GM12864 (cell line): Measurements from ENCODE around the gene ABCC5.
"Not testable (repeated sequence)": the region's sequence is repeated elsewhere in the genome, so short reads cannot be mapped to it uniquely, and the experiment has no call there.

Experiments used
- DNase-seq: peaks from one replicate; pipeline ENCODE4 v3.0.0-alpha.2; 2011; ENCODE audit warnings: low read depth
- H3K4me3 ChIP-seq: 2 replicates; pipeline ENCODE4 v1.5.1; 2011; ENCODE audit warnings: mild to moderate bottlenecking, low read depth, low read length, control low read depth
- TF ChIP-seq, protein P1 (sequence below): IDR thresholded peaks from 2 replicates; pipeline ENCODE4 v1.5.1; 2011; ENCODE audit warnings: low read depth, mild to moderate bottlenecking, moderate library complexity, low read length, control low read depth, inconsistent platforms; ENCODE audit errors: missing control alignments

The ABCC5 gene

DNA sequence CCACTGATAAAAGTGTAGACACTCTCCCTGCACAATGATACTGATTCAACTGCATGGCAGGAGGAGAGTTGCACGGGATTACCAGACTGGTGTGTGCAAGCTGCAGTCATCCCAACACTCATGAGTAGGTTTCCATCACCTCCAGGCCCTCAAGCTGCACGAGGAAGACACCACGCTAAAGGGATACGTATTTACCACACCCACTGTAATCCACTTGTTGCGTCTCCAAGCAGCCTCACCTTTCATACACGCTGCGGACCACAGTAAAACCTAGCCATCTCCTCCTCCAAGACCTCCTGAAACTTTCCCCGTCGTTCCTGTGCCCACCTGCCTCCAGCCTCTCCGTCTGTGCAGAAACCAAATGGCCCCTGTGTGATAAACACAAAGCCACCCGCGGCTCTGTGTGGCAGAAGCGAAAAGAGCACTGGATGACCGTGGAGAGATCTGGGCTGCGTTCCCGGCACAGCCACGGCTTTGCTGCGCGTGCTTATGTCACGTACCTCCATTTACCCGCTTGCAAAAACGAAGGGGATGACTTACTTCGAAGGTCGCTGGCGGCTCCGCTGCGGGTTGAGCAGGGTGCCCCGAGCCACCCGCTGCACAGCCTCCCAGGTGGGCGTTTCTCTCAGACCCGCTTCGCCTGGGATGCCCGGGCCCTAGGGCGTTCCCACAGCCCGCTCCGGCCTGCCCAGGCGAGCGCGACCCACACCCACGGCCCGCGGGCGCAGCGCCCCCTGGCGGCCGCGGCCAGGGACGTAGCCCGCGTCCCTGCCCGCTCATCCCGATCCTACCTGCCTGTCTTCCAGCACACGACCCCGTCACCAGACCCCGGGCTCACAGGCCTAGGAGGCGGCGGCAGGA, 643 bp downstream of the ABCC5 start:
- no peak for DNase-seq
- TF ChIP-seq, protein P1, sequence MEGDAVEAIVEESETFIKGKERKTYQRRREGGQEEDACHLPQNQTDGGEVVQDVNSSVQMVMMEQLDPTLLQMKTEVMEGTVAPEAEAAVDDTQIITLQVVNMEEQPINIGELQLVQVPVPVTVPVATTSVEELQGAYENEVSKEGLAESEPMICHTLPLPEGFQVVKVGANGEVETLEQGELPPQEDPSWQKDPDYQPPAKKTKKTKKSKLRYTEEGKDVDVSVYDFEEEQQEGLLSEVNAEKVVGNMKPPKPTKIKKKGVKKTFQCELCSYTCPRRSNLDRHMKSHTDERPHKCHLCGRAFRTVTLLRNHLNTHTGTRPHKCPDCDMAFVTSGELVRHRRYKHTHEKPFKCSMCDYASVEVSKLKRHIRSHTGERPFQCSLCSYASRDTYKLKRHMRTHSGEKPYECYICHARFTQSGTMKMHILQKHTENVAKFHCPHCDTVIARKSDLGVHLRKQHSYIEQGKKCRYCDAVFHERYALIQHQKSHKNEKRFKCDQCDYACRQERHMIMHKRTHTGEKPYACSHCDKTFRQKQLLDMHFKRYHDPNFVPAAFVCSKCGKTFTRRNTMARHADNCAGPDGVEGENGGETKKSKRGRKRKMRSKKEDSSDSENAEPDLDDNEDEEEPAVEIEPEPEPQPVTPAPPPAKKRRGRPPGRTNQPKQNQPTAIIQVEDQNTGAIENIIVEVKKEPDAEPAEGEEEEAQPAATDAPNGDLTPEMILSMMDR: peak; percentile 88
- peak overlapping the region; percentile 91 for H3K4me3 ChIP-seq

DNA sequence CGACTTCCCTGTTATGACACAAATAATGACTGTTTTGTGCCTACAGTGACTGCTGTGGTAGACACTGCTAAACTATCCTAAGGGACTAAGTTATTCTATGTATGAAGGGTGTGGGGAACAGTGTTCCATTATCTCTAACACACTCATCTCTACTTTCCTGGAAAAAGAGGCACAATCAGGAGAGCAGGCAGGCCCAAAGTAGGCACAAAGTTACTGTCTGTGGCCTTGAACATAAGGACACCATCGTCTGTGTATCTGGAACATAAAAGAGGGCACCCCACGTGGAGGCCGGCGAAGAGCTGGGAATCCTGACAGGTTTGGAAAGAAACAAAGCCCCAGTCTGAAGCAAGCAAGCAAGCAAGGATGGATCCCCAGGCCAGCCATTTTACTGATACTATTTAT, 1.5 kb downstream of the ABCC5 start:
- no peak for DNase-seq
- TF ChIP-seq, protein P1: no peak
- H3K4me3 ChIP-seq: no peak overlapping the region

DNA sequence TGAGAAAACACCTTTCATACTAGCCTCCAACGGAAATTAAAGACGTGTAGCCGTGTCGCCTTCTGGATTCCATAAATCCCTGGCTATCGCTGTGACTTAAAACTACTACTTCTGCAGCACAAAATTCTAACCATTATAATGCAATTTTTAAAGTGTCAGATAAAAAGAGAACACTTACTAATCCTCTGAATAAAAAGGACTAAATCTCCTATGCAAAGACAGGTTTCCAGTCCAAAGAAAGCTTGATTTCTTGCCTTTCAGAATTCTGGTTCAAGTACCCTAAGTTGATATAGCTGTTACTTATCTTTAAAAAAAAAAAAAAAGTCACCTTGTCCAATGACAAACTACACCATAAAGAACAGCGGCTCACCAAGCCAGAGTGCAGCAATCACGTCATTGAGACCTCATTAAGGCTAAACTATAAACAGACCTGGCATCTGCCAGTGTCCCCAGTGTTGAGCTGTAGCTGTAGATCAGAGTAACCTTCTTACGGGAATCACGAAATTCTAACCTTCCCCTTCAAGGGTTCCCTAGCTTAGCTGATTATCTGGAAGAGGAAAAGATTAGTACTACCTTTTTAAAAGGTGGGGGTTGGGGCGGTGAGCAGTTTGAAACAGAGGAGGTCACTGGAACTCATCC, 2.2 kb downstream of the ABCC5 start:
- no peak overlapping the region for H3K4me3 ChIP-seq
- TF ChIP-seq, protein P1: no peak
- DNase-seq: no peak

DNA sequence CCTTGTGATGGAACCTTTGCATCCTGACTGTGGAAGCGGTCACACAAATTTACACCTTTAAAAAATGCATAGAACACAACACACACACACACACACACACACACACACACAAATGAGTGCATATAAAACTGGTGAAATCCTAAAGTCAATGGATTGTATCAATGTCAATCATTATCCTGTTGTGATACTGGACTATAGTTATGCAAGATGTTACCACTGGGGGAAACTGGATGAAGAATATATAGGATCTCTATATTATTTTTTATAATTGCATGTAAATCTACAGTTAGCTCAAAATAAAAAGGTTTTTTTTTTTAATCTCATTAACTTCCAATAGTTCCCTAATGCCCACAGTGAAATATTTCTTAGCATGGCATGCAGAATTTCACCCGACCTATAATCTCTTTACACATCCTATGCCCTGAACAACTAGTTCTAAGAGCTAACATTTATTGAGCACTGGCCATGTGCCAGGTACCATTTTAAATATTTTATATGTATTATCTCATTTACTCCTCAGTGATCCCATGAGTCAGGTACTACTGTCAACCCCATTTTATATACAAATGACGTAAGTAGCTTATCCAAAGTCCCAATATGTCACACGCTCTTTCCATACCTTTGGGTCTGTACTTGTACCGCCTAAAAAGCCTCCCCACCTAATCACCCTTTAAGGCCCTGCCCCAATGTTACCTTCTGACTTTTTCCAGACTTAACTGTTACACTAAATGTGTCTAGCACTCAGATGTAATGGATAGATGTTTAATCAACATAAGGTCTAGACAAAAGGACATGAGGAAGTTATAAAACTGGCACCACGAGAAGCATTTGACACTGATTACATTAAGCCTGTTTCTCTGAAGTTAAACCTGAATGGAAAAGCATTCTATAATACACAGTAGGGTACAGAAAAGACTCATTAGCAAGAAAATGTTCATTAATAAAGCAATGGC, 5.5 kb downstream of the ABCC5 start:
- no peak overlapping the region for H3K4me3 ChIP-seq
- TF ChIP-seq, protein P1: no peak
- DNase-seq: no peak

DNA sequence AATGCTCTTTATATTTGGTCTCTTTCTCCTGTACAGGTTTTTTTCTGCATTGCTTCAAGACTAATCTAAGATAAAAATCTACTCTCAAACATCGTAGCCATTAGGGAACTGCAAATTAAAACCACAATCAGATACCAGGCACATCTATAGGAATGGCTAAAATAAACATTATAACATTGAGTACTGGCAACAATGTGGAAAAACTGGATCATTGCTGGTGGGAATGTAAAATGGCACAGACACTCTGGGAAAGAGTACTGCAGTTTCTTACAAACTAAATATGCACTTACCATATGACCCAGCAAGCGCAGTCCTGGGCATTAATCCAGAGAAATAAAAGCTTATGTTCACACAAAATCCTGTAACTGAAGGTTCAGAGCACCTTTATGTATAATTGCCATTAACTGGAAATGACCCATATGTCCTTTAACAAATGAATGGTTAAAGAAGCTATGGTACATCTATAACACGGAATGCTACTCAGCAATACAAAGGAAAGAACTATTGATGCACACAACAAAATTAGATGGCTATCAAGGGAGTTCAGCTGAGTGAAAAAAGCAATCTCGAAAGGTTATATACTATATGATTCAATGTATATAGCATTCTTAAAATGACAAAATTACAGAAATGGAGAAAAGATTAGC, 6.3 kb downstream of the ABCC5 start:
- no peak overlapping the region for H3K4me3 ChIP-seq
- TF ChIP-seq, protein P1: no peak
- no peak for DNase-seq

DNA sequence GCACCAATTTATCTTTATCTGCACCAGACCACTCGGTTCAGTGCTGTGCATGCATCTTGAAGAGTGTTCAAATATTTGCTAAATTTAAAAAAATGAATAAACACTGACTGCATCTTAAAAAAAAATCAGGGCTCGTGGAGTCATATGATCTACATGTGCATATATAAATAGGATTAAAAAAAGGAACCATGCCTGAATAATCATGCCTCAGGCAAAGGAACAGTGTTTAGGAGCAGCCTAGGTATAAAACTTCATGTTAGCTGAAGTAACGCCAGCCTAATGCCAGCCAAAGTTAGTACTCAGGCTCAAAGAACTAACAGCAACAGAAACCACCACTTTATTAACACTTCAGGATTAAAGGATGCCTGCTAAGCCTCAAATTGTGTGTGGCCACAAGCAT, 9.5 kb downstream of the ABCC5 start:
- TF ChIP-seq, protein P1: no peak
- no peak for DNase-seq
- H3K4me3 ChIP-seq: no peak overlapping the region

DNA sequence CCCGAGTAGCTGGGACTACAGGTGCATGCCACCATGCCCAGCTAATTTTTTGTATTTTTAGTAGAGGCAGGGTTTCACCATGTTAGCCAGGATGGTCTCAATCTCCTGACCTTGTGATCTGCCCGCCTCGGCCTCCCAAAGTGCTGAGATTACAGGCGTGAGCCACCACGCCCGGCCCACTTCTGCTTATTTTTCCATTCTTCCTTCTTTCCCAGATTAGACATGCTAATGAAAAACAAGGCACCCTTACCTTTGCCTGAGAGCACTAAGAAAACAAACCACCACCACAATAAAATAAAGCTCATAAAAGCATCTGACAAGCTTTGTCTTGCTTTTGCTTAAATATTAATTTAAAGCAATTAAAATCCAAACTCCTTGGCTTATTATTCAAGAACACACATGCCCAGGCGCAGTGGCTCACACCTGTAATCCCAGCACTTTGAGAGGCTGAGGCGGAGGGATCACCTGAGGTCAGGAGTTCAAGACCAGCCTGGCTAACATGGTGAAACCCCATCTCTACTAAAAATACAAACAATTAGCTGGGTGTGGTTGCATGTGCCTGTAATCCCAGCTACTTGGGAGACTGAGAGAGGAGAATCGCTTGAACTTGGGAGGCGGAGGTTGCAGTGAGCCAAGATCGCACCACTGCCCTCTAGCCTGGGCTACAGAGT, 10.4 kb downstream of the ABCC5 start:
- H3K4me3 ChIP-seq, DNase-seq: not testable (repeated sequence)
